MG63 (cell line): ENCODE data around the gene PTGDR. TPM values are rescaled to one million over a fixed set of nuclear protein-coding genes. Genes with fewer than 3 reads are reported as not detected.

ENCODE experiments used
- DNase-seq: peaks from one replicate; pipeline ENCODE4 v3.0.0-alpha.2; 2020
- H3K27me3 ChIP-seq: fragments of 250-450 bp; sonication (Bioruptor Pico); 2 replicates; pipeline ENCODE4 v1.5.1; 2020; ENCODE audit warnings: mild to moderate bottlenecking, moderate library complexity
- H3K36me3 ChIP-seq: fragments of 250-450 bp; sonication (Bioruptor Pico); 2 replicates; pipeline ENCODE4 v1.5.1; 2020; ENCODE audit warnings: mild to moderate bottlenecking, moderate library complexity
- H3K4me3 ChIP-seq: fragments of 250-450 bp; sonication (Bioruptor Pico); 2 replicates; pipeline ENCODE4 v1.5.1; 2020; ENCODE audit warnings: mild to moderate bottlenecking, moderate library complexity
- H3K9me3 ChIP-seq: fragments of 250-450 bp; sonication (Bioruptor Pico); 2 replicates; pipeline ENCODE4 v1.5.1; 2020; ENCODE audit warnings: mild to moderate bottlenecking, moderate library complexity
- total RNA-seq: library from RNA; depleted of rRNA; stranded (reverse); fragments of >200 nt; shearing (Covaris generic); gene quantifications from 2 replicates; pipeline ENCODE4 v1.2.3, GENCODE V29; 2014; ENCODE audit warnings: low replicate concordance

PTGDR gene
- total RNA-seq, 1 experiment from 2014 or later: not detected

DNA sequence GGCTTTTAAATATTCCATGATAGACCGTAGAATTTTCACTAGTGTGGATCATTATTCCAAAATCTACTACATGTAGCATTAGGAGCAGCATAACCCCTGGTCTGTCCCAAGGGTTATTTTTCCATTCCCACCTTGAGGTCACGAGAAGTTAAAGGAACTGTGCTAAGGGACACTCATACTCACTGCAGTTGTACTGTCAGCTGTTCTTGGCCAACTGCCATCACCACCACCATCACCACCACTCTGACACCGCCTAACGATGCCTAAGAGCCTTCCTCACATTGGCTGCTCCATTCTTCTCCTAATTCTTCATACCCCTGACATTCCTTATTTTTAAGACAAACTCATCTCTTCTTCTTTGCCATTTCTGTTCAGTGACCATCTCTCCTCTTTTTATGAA is 13.4 kb upstream of the PTGDR start:
- no peak overlapping the region for H3K4me3 ChIP-seq
- no peaks in the 10 kb centered on the region for H3K9me3 ChIP-seq
- H3K36me3 ChIP-seq: no peaks in the 10 kb centered on the region
- no peaks in the 10 kb centered on the region for H3K27me3 ChIP-seq
- no peak for DNase-seq

DNA sequence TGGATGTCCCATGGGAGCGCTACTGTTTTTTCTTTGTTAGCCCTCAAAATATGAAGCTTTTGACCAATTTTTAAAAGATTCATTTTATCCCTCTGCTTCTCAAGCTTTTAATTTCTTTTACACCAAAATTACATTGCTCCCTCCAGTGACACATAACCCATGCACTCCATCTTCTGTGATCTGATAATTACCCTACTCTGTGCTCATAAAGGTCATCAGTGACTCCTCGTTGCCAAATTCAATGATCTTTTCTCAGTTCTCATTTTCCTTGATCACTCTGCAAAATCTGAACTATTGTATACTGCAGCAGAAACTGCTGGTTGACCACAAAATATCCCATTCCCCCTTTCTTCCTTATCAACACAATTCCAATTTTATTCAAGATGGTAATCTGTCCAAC is 8.7 kb upstream of the PTGDR start:
- Histone ChIP-seq H3K27me3 (no peaks in the 10 kb centered on the region), H3K36me3 (no peaks in the 10 kb centered on the region), H3K4me3 (no peak overlapping the region), H3K9me3 (no peaks in the 10 kb centered on the region)
- no peak for DNase-seq

DNA sequence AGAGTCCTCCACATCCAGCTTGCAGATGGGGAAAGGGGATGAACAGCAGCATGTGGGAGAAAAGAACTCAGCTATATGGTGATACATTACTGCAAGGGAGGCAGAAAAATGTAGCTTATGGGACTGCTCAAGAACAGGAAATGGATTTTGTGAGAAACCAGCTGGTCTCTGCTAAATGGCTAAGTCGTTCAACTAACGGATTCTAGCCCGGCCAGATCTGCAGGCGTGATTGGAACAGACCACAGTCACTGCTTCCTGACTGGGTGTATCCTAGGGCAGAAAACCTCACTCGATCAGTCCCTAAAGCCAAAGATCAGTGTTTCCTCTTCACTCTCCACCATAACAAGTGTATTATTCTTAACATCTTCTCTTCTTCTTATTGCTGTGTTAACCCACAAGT is 8.1 kb upstream of the PTGDR start:
- Histone ChIP-seq H3K27me3 (no peaks in the 10 kb centered on the region), H3K9me3 (no peaks in the 10 kb centered on the region), H3K36me3 (no peaks in the 10 kb centered on the region), H3K4me3 (no peak overlapping the region)
- no peak for DNase-seq

DNA sequence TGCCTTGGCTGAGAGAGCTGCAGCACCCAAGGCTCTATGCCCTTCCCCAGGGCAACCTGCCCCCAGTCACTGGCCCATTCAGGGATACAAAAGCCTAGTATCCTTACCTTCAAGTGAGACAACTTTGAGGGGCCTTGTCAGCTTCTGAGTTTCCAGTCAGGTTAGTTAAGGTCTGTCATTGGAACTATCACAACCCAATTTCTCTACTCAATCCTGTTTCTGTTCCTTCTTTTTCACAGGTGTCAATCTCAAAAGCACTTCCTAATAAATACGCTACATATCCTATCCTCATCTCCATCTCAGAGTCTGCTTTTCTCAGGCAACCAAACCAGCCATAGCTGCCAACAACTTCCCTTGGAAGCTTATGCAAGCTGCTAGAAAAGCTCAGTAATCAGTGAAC is 4.9 kb upstream of the PTGDR start:
- Histone ChIP-seq H3K9me3 (no peaks in the 10 kb centered on the region), H3K4me3 (no peak overlapping the region), H3K36me3 (no peaks in the 10 kb centered on the region), H3K27me3 (no peaks in the 10 kb centered on the region)
- DNase-seq: no peak

DNA sequence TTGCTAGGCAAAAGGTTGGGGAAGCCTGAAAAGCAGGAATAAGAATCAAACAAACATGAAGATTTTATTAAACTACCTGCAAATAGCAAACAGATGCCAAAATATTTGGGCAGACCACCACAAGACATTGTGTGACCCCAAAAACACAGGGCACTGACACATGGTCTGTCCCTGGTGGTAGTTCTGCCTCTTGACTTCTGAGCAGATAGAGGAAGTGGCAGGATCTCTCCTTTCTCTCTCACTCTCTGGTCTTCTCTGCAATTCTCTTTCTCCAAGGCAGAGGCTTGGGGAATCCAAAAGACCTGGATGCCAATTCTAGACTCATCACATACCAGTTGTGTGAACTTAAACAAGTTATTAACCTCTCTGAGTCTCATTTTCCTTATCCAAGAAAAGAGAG is 4.3 kb upstream of the PTGDR start:
- H3K9me3 ChIP-seq: no peaks in the 10 kb centered on the region
- peaks cover 4% of the 10 kb centered on the region for H3K27me3 ChIP-seq
- DNase-seq: no peak
- no peak overlapping the region for H3K4me3 ChIP-seq
- H3K36me3 ChIP-seq: no peaks in the 10 kb centered on the region

DNA sequence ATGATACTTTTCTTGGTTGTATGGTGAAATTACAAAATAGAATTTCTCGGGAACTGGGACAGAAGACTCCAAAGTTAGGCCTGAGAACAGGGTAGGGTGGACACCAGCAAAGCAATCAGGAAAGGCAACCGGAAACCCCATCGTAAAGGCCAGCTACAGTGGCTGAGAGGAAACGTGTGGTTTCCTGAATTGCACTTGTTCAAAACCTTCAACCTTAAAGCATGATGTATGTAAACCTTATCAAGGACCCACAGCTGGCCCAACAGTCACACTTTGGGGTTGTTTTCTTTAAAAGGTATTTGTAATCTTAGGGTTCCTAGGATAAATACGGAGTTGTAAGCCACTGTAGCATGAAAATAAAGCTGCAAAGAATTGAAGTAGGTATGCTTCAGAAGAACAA is 2.2 kb upstream of the PTGDR start:
- Histone ChIP-seq H3K36me3 (no peaks in the 10 kb centered on the region), H3K9me3 (no peaks in the 10 kb centered on the region), H3K27me3 (peaks cover 8% of the 10 kb centered on the region), H3K4me3 (no peak overlapping the region)
- no peak for DNase-seq

DNA sequence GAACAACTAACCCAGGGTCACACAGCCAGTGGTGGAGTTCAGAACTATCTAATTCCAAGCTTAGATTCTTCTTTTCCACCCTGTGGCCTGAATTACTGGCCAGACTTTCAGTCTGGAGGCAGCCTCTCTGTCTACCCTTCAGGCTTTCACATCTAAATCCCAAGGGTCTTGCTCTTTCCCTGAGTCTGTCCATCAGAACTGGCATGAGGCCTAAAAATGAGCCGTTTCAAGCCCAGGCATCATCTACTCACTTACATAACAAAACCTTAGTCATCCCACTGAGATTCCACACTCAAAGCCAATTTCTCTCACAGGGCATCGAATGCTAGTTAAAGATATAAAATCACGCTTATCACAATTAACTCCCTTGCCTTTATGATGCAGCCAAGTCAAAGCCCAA is 1.3 kb upstream of the PTGDR start:
- Histone ChIP-seq H3K27me3 (peaks cover 8% of the 10 kb centered on the region), H3K4me3 (no peak overlapping the region), H3K36me3 (no peaks in the 10 kb centered on the region), H3K9me3 (no peaks in the 10 kb centered on the region)
- peak; percentile 52 for DNase-seq

DNA sequence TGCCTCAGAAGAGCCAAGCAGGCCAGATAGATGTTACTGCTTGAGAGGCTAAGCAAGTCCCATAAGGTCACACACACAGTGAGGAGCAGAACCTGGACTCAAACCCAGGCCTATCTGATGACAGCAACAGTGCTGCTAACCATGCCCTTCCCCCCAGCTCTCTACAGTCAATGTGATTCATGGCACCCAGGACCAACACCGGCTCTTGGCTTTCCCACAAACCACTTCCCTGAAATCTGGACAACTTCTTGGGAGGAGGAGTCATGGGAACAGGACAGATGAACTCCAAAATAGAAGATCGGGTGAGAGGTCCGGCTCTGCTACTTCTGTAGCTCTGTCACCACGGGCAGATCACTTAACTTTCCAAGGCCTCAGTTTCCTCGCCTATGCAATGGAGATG is 716 bp upstream of the PTGDR start:
- peaks cover 8% of the 10 kb centered on the region for H3K27me3 ChIP-seq
- peak; percentile 21 for DNase-seq
- H3K4me3 ChIP-seq: no peak overlapping the region
- no peaks in the 10 kb centered on the region for H3K36me3 ChIP-seq
- H3K9me3 ChIP-seq: no peaks in the 10 kb centered on the region

DNA sequence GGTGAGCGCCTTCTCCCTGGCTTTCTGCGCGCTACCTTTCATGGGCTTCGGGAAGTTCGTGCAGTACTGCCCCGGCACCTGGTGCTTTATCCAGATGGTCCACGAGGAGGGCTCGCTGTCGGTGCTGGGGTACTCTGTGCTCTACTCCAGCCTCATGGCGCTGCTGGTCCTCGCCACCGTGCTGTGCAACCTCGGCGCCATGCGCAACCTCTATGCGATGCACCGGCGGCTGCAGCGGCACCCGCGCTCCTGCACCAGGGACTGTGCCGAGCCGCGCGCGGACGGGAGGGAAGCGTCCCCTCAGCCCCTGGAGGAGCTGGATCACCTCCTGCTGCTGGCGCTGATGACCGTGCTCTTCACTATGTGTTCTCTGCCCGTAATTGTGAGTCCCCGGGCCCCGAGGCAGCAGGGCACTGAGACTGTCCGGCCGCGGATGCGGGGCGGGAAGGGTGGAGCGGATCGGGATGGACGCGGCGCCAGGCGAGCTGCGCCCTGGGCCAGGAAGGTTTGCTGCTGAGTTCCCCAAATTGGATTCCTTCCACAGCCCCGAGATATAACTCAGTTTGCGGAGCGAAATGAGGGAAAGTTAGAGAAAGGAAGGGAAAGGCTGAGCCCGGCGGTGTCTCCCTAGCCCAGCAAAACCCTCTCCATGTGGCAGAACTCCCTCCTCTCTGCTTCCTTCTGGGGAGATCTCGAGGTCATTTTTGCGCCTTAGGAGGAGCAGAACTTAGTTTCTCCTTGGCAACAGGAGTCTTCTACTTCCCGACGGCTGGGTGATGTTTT is 972 bp downstream of the PTGDR start:
- Histone ChIP-seq H3K9me3 (no peaks in the 10 kb centered on the region), H3K36me3 (no peaks in the 10 kb centered on the region), H3K4me3 (peak overlapping the region; percentile 27), H3K27me3 (peaks cover 8% of the 10 kb centered on the region)
- peak; percentile 17 for DNase-seq

DNA sequence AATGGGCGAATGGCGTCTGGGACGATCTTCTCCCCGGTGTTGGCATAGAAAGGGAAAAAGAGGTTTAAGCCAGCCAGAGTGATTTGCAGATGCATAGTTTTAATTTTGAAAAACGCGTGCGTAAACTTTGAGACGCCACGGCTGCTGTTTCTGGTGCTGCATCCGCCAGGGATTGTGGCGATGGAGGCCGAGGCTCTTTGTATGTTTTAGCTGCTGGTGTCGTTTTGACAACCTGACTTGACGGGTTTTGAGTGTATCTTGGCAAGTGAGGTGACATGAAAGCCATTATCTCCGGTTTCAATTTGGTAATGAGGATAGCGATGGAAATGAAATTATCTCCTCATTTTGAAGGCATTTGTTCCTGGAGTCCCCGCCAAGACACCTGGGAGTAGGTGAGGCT is 1.6 kb downstream of the PTGDR start:
- peaks cover 8% of the 10 kb centered on the region for H3K27me3 ChIP-seq
- DNase-seq: no peak
- H3K36me3 ChIP-seq: no peaks in the 10 kb centered on the region
- peak overlapping the region; percentile 27; the same call in 1 of the 2 replicates for H3K4me3 ChIP-seq
- H3K9me3 ChIP-seq: no peaks in the 10 kb centered on the region

DNA sequence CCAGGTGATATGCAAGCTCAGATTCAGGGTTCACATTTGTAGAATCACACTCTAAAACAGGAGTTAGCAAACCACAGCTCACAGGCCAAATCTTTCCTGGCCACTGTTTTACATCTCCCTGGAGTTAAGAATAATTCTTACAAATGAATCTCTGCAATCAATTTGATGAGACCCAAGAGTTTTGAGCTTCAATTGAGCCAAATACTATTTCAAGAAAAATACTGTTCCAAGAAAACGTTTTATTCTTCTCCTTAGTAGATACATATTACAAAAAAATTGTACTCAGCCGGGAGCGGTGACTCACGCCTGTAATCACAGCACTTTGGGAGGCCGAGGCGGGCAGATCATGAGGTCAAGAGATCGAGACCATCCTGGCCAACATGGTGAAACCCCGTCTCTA is 2.5 kb downstream of the PTGDR start:
- H3K36me3 ChIP-seq: no peaks in the 10 kb centered on the region
- peaks cover 8% of the 10 kb centered on the region for H3K27me3 ChIP-seq
- DNase-seq: no peak
- H3K4me3 ChIP-seq: no peak overlapping the region
- H3K9me3 ChIP-seq: no peaks in the 10 kb centered on the region

DNA sequence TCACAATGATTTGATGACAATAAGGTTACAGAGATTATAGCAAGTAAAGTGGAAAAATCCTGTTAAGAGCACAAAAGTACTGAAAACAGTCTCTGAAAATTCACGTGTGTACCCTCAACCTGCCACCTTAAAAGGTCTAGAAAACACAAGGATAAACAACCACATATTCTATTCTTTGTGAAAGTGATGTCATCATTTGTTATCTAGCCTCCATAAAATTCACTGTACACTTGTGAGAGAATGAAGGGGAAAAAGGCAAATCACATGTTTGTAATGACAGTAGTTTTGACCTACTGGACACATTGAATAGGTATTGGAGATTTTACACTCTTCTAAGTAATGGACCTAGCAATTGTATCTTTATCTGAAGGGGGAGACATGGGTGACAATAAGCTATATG is 4.0 kb downstream of the PTGDR start:
- H3K9me3 ChIP-seq: no peaks in the 10 kb centered on the region
- H3K4me3 ChIP-seq: no peak overlapping the region
- peaks cover 8% of the 10 kb centered on the region for H3K27me3 ChIP-seq
- no peak for DNase-seq
- no peaks in the 10 kb centered on the region for H3K36me3 ChIP-seq

DNA sequence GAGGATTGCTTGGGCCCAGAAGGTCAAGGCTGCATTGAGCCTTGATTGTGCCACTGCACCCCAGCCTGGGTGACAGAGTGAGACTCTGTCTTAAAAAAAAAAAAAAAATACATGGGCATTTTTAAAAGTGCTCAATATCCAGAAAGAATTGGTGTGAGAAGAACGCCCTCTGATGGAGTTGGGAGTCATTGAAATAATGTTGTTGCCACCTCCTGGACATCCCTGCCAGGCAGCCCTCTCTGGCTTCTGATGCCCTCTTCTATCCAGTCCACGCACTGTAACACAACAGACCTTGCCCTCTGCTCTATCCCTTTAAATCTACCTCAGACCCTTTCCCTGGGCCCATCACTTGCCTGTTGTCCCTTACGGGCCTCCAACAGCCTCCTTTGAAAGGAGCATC is 4.9 kb downstream of the PTGDR start:
- Histone ChIP-seq H3K4me3 (no peak overlapping the region), H3K9me3 (no peaks in the 10 kb centered on the region), H3K36me3 (no peaks in the 10 kb centered on the region), H3K27me3 (peaks cover 8% of the 10 kb centered on the region)
- no peak for DNase-seq

DNA sequence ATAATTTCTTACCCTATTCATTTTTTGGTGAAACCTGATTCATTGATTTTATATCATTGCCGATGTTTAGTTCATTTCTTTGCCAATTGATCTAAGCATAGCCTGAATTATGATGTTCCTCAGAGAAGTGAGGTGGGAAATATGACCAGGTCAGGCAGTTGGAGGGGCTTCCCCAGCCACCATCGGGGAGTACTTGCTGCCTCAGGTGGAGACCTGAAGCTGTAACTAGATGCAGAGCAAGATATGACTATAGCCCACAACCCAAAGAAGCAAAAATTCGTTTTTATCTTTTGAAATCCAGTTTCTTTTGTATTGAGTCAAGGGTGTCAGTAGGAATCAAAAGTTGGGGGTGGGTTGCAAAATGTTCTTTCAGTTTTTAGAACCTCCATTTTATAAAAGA is 7.9 kb downstream of the PTGDR start:
- no peak for DNase-seq
- H3K36me3 ChIP-seq: no peaks in the 10 kb centered on the region
- no peaks in the 10 kb centered on the region for H3K27me3 ChIP-seq
- H3K4me3 ChIP-seq: no peak overlapping the region
- H3K9me3 ChIP-seq: no peaks in the 10 kb centered on the region

DNA sequence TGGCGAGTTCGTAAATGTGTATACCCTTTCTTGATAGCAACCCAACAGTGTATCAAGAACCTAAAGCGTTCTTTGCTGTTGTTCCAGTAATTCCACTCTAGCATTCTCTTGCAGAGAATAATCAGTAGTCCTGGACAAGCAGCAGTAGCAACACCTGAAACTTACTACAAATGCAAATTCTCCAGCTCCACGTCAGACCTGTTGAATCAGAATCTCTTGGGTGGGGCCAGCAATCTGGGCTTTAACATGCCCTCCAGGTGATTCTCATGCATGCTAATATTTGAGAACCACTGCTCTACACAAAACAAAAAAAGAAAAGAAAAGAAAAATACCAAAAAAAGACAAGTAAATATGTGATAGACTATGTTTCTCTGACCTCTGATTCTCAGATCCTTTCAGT is 10.1 kb downstream of the PTGDR start:
- H3K36me3 ChIP-seq: no peaks in the 10 kb centered on the region
- H3K27me3 ChIP-seq: no peaks in the 10 kb centered on the region
- no peak overlapping the region for H3K4me3 ChIP-seq
- DNase-seq: no peak
- no peaks in the 10 kb centered on the region for H3K9me3 ChIP-seq

DNA sequence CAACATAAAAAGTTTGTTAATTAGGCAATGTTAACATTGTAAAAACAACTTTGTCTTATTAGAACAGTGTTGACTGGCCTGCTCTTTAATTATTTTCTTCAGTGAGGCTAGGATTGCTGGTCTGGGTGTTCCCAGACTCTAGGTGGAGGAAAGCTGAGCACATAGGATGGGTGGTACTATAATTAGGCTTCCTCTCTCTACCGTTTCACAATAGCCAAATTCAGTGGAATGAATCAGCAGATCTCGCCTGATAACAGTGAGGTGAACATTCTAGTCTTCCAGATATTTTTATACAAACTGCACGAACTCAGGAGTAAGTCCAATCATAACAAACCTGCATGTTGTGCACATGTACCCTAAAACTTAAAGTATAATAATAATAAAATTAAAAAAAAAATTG is 11.9 kb downstream of the PTGDR start:
- Histone ChIP-seq H3K4me3 (no peak overlapping the region), H3K36me3 (no peaks in the 10 kb centered on the region), H3K27me3 (no peaks in the 10 kb centered on the region), H3K9me3 (no peaks in the 10 kb centered on the region)
- no peak for DNase-seq

DNA sequence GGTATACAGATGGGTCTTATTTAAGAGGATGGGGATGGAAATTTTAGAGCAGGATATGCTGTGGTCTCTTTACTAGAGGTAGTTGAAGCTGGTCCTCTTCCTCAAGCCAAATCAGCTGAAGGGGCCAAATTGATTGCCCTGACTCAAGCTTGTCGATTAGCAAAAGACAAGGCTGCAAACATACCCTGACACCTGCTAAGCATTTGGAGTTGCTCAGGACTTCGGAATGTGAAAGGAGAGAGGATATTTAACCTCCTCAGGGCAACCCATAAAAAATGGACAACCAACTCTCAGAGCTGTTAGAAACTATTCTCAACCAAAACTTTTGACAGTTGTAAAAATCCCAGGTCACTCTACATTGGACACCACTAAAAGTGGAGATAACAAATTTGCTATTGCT is 15.6 kb downstream of the PTGDR start:
- no peaks in the 10 kb centered on the region for H3K27me3 ChIP-seq
- DNase-seq: no peak
- H3K4me3 ChIP-seq: no peak overlapping the region
- H3K36me3 ChIP-seq: no peaks in the 10 kb centered on the region
- H3K9me3 ChIP-seq: no peaks in the 10 kb centered on the region

DNA sequence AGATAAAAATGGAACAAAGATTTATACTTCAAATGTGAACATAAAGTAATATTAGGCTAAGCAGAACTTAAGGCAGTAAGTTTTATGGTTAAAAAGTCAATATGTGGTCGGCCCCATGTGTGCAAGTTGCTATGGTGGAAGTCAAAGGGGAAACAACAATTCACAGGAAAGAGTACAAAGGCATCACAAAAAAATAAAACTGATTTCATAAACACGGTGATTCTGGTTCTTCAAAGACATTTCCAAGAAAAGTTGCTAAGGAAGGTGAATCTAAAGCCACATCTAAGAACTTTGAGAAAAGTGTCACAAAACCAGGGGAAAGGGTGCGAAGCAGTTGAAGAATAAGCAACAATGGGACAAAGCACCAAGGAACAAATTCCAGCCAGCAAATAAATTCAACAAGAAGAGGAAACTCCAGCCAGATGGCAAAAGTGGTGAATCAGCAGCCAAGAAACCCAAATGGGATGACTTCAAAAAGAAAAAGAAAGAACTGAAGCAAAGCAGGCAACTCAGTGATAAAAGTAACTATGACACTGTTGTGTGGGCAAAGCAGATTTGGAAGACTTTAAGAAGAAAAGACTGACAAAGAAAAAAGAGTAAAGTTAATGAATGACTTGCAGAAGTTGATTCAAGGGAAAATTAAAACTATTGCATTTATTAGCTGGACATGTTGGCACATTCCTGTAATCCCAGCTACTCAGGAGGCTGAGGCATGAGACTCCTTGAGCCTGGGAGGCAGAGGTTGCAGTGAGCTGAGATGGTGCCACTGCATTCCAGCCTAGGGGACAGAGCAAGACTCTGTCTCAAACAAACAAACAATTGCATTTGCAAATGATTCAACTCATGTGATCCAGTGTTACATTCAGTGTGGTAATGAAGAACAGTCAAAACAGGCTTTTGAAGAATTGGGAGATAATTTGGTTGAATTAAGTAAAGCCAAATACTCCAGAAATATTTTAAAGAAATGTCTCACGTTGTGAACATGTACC is 19.5 kb downstream of the PTGDR start:
- no peak overlapping the region for H3K4me3 ChIP-seq
- no peak for DNase-seq
- H3K9me3 ChIP-seq: no peaks in the 10 kb centered on the region
- H3K27me3 ChIP-seq: no peaks in the 10 kb centered on the region
- no peaks in the 10 kb centered on the region for H3K36me3 ChIP-seq
